Measurements from ENCODE around the gene PRKCQ. TPM values are rescaled to one million over a fixed set of nuclear protein-coding genes. Genes with fewer than 3 reads are reported as not detected.

Gene PRKCQ
- total RNA-seq, 1 donor from 2014 or later, result 24.0 TPM

- no peak for DNase-seq (ENCODE audit: low spot score)
- Mint-ChIP-seq H3K36me3 (ENCODE audit: low read depth, unreplicated experiment) (peaks cover 3% of the 10 kb centered on the region), H3K4me3 (ENCODE audit: unreplicated experiment) (no peak overlapping the region), H3K9me3 (ENCODE audit: unreplicated experiment) (no peaks in the 10 kb centered on the region), H3K4me1 (ENCODE audit: unreplicated experiment) (peaks cover 57% of the 10 kb centered on the region), H3K27me3 (ENCODE audit: unreplicated experiment) (no peaks in the 10 kb centered on the region), H3K27ac (ENCODE audit: unreplicated experiment) (no peak overlapping the region)
- no peak for TF ChIP-seq CTCF (IDR thresholded peaks at IDR 0.05; ENCODE audit: unreplicated experiment)
These were observed 15.7 kb downstream of the PRKCQ start for GRCh38 chr10:6564367-6564766.

GRCh38 chr10:6563731-6564130 lies 16.3 kb downstream of the PRKCQ start:
- no peak overlapping the region for H3K4me3 Mint-ChIP-seq (ENCODE audit: unreplicated experiment)
- no peaks in the 10 kb centered on the region for H3K9me3 Mint-ChIP-seq (ENCODE audit: unreplicated experiment)
- no peak for DNase-seq (ENCODE audit: low spot score)
- TF ChIP-seq CTCF (IDR thresholded peaks at IDR 0.05; ENCODE audit: unreplicated experiment), result no peak
- H3K27ac Mint-ChIP-seq (ENCODE audit: unreplicated experiment), result no peak overlapping the region
- H3K4me1 Mint-ChIP-seq (ENCODE audit: unreplicated experiment), result peaks cover 52% of the 10 kb centered on the region
- H3K36me3 Mint-ChIP-seq (ENCODE audit: low read depth, unreplicated experiment), result peaks cover 3% of the 10 kb centered on the region
- no peaks in the 10 kb centered on the region for H3K27me3 Mint-ChIP-seq (ENCODE audit: unreplicated experiment)

DNA sequence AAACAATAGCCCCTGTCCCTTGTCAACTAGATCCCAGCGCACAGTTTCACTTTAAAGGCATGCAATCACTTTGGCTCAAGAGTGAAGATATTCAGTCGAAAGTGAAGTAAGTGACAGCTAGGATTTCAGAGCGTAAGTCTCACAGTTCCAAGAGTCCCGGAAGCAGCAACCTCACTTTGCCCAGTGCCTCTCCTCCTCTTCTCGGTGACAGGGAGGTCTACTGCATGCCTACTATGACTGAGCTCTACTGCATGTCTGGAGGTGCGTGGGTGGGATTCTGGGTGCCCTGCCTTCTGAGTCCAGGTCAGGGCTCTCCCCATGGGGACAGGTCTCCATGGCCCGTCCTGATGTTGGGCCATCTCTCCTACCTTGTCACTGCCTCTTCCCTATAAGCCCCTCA lies 17.0 kb downstream of the PRKCQ start:
- no peaks in the 10 kb centered on the region for H3K27me3 Mint-ChIP-seq (ENCODE audit: unreplicated experiment)
- no peak overlapping the region for H3K4me3 Mint-ChIP-seq (ENCODE audit: unreplicated experiment)
- H3K9me3 Mint-ChIP-seq (ENCODE audit: unreplicated experiment), result no peaks in the 10 kb centered on the region

GRCh38 chr10:6562221-6562620 lies 17.9 kb downstream of the PRKCQ start:
- Mint-ChIP-seq H3K4me1 (ENCODE audit: unreplicated experiment) (peaks cover 46% of the 10 kb centered on the region), H3K4me3 (ENCODE audit: unreplicated experiment) (no peak overlapping the region), H3K9me3 (ENCODE audit: unreplicated experiment) (no peaks in the 10 kb centered on the region), H3K27me3 (ENCODE audit: unreplicated experiment) (no peaks in the 10 kb centered on the region), H3K36me3 (ENCODE audit: low read depth, unreplicated experiment) (peaks cover 3% of the 10 kb centered on the region), H3K27ac (ENCODE audit: unreplicated experiment) (no peak overlapping the region)
- no peak for DNase-seq (ENCODE audit: low spot score)
- no peak for TF ChIP-seq CTCF (IDR thresholded peaks at IDR 0.05; ENCODE audit: unreplicated experiment)

More for the DNA sequence above, 17.0 kb downstream of the PRKCQ start:
- no peak overlapping the region for H3K27ac Mint-ChIP-seq (ENCODE audit: unreplicated experiment)
- no peak for DNase-seq (ENCODE audit: low spot score)
- peaks cover 52% of the 10 kb centered on the region for H3K4me1 Mint-ChIP-seq (ENCODE audit: unreplicated experiment)
- TF ChIP-seq CTCF (IDR thresholded peaks at IDR 0.05; ENCODE audit: unreplicated experiment), result no peak
- peaks cover 3% of the 10 kb centered on the region for H3K36me3 Mint-ChIP-seq (ENCODE audit: low read depth, unreplicated experiment)

DNA sequence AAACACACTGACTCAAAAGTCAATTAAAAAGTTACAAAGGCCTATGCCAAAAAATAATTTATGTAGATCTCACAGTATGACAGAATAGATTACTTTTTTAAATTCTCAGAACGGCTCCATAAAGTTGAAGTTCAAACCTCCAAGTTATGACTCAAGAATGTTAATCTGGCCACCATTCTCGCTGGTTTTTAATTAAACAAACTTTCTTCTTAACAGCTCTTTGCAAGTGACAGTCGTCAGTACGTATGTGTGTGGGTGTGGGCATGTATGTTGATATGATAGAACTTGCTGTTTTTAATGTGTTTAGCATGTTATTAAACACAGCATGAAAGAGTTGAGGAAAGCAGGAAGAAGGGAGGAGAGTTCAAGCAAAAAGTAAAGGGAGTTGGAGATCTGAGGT lies 18.5 kb downstream of the PRKCQ start:
- no peak overlapping the region for H3K4me3 Mint-ChIP-seq (ENCODE audit: unreplicated experiment)
- no peak for DNase-seq (ENCODE audit: low spot score)
- no peaks in the 10 kb centered on the region for H3K27me3 Mint-ChIP-seq (ENCODE audit: unreplicated experiment)
- H3K4me1 Mint-ChIP-seq (ENCODE audit: unreplicated experiment), result peaks cover 40% of the 10 kb centered on the region
- no peak for TF ChIP-seq CTCF (IDR thresholded peaks at IDR 0.05; ENCODE audit: unreplicated experiment)
- peaks cover 3% of the 10 kb centered on the region for H3K36me3 Mint-ChIP-seq (ENCODE audit: low read depth, unreplicated experiment)
- H3K27ac Mint-ChIP-seq (ENCODE audit: unreplicated experiment), result no peak overlapping the region
- H3K9me3 Mint-ChIP-seq (ENCODE audit: unreplicated experiment), result no peaks in the 10 kb centered on the region

Measured in endothelial cell (in vitro differentiated cells).